RWPE1 (cell line): ENCODE results near the gene ZMYM4.

Source experiments
- CTCF ChIA-PET: fragments of 350-600 bp; sonication (Branson Sonifier 250); formaldehyde crosslinking; extraction: SDS; loops from one replicate; lab custom pipeline; 2021; lab: Yijun Ruan, JAX
- POLR2A ChIA-PET: fragments of 400-600 bp; formaldehyde crosslinking; extraction: SDS; loops from one replicate; lab custom pipeline; 2020; ENCODE audit warnings: antibody characterized with exemption; ENCODE audit not compliant: low non-redundant PET; lab: Yijun Ruan, JAX
- DNase-seq: peaks from one replicate; pipeline ENCODE4 v3.0.0; 2012; ENCODE audit warnings: low spot score
- H3K27ac ChIP-seq: fragments of 450-650 bp; 2 replicates; pipeline ENCODE4 v1.5.1; 2017
- TF ChIP-seq, protein P1 (sequence below): fragments of 450-650 bp; conservative IDR thresholded peaks from 2 replicates; pipeline ENCODE4 v1.5.1; 2017; ENCODE audit warnings: low read depth, mild to moderate bottlenecking

ZMYM4 gene

DNA sequence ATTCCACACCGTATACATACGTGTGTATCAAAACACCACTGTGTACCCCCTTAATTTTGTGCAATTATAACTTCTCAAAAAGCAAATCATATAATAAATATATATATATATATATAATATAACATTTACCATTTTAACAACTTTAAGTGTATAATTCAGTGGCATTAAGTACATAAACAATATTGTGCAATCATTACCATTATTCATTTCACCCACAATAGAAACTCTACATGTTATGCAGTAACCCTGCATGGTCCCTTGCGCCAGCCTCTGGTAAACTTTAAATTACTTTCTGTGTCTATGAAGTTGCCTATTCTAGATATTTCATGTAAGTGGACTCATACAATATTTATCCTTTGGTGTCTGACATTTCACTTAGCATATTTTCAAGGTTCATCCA is 13.1 kb downstream of the ZMYM4 start:
- ChIA-PET POLR2A (no interaction called here), CTCF (no interaction called here)
- TF ChIP-seq, protein P1, sequence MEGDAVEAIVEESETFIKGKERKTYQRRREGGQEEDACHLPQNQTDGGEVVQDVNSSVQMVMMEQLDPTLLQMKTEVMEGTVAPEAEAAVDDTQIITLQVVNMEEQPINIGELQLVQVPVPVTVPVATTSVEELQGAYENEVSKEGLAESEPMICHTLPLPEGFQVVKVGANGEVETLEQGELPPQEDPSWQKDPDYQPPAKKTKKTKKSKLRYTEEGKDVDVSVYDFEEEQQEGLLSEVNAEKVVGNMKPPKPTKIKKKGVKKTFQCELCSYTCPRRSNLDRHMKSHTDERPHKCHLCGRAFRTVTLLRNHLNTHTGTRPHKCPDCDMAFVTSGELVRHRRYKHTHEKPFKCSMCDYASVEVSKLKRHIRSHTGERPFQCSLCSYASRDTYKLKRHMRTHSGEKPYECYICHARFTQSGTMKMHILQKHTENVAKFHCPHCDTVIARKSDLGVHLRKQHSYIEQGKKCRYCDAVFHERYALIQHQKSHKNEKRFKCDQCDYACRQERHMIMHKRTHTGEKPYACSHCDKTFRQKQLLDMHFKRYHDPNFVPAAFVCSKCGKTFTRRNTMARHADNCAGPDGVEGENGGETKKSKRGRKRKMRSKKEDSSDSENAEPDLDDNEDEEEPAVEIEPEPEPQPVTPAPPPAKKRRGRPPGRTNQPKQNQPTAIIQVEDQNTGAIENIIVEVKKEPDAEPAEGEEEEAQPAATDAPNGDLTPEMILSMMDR = no peak
- no peak overlapping the region for H3K27ac ChIP-seq
- no peak for DNase-seq

DNA sequence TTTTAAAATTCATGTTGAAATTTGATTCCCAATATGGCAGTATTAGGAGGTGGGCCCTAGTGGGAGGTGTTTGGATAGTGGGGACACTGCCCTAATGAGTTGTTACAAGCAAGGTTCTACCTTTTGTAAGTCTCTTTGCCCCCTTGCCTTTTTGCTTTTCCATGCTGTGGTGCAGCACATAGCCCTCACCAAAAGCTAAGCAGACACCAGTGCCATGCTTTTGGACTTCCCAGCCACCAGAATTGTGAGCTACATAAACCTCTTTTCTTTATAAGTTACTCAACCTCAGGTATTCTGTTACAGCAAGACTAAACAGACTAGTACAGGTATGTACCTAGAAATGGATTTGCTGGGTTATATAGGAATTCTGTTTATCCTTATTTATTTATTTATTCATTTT is 13.7 kb downstream of the ZMYM4 start:
- CTCF ChIA-PET = no interaction called here
- POLR2A ChIA-PET = no interaction called here

DNA sequence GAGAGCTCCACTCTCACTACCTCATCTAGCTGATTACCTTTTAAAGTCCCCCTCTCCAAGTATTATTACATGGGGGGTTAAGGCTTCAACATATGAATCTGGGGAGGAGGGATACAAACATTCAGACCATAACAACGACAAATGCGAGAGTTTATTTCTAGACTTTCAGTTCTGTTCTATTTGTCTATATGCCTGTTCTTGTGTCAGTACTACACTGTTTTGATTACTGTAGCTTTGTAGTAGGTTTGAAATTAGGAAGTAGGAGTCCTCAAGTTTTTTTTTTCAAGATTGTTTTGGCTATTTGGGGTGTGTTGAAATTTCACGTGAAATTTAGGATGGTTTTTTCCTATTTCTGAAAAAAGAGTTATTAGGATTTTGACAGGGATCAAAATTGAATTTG is 16.3 kb downstream of the ZMYM4 start:
- ChIA-PET CTCF (interaction anchor here (0.7 kb wide), 1 partner anchor 266 kb away, joined by 3 read pairs; no protein-coding TSS in a partner anchor), POLR2A (no interaction called here)
- H3K27ac ChIP-seq = no peak overlapping the region
- DNase-seq = no peak
- TF ChIP-seq, protein P1 = no peak

More for the DNA sequence above, 13.7 kb downstream of the ZMYM4 start:
- DNase-seq = no peak
- no peak overlapping the region for H3K27ac ChIP-seq
- TF ChIP-seq, protein P1 = no peak

DNA sequence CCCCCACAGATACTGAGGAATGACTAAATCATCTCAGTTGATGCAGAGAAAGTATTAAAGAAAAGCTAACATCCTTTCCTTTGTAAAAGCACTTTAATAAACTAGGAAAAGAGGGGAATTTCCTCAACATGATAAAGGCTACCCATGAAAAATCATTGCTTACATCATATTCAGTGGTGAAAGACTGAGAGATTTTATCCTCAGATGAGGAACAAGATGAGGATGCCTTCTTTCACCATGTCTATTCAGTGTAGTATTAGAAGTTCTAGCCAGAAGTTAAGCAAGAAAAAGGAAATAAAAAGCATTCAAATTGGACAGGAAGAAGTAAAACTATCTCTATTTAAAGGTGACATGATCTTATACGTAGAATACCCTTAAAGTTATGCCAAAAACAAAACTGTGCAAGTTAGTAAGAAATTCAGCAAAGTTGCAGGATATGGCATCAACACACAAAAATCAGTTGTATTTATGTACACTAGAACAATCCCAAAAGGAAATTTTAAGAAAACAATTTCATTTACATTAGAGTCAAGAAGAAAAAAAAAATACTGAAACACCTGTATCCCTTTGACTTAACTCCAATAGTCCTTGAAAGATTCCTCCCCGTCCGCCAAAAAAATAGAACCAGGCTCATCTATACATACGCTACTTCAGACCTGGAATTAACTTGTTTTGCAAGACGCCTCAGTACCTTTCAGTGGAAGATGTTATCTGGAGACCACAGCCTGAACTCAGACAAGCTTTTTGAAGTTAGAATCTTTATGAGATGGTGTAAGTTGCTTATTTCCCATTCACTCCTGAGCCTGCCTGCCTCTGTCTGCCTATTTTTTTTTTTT is 17.5 kb downstream of the ZMYM4 start:
- CTCF ChIA-PET = no interaction called here
- POLR2A ChIA-PET = no interaction called here
- no peak overlapping the region for H3K27ac ChIP-seq
- TF ChIP-seq, protein P1 = no peak
- no peak for DNase-seq

DNA sequence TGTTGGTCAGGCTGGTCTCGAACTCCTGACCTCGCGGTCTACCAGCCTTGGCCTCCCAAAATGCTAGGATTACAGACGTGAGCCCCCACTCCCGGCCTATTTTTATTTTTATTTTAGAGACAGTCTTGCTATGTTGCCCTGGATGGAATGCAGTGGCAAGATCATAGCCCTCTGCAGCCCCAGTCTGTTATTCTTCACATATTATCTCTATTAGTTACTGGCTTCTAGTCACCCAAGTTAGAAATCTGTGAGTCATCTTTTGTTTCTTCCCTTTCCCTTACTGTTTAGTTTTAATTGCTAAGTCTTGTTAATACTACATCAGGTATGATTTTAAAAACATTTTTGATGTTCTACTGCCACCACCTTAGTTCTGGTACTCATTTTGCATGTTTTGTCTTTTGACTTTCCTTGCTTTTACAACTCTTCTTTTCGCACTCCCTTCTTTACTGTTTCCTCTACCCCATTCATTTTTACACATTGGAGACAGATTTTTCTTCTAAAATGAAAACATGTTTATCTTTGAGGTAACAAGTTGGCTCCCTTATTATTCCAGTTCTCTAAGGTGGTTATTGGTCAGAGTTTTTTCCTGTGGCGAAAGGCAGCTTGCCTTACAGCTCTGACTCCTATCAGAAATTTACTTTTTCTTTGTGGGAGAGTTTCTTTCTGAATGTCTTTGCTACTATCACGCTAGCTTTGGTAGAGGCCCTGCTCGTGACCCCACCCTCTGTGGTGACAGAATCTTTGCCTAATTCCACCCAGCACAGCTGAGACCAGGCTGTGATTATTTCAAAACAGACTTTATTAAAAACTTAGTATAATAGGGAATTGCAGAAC is 19.5 kb downstream of the ZMYM4 start:
- no peak overlapping the region; the same call in 1 of the 2 replicates for H3K27ac ChIP-seq
- ChIA-PET POLR2A (no interaction called here), CTCF (interaction anchor here (0.6 kb wide), 1 partner anchor 21 kb away, joined by 3 read pairs; no protein-coding TSS in a partner anchor)
- DNase-seq = peak; percentile 24
- TF ChIP-seq, protein P1 = no peak

DNA sequence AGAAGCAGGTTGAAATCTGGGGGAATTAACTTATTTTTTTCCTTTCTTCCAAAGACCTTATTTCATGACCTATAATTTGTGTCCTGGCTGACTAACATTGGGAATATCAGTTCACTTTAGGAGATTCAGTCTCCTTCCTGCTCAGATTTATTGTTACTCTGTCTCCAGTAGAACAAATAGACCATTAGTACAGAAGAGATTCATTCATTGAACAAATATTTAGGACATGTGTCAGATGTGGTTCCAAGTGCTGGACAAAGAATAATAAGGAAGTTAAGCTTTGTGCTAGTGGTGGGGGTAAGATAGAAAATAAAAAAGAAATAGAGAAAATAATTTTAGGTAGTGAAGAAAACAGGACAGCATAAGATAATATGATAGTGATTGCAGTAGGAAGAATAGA is 20.3 kb downstream of the ZMYM4 start:
- ChIA-PET CTCF (interaction anchor here (0.6 kb wide), 1 partner anchor 22 kb away, joined by 3 read pairs; no protein-coding TSS in a partner anchor), POLR2A (no interaction called here)
- no peak overlapping the region for H3K27ac ChIP-seq

More for the DNA sequence above, 20.3 kb downstream of the ZMYM4 start:
- TF ChIP-seq, protein P1 = no peak
- DNase-seq = no peak
